GM21360 (cell line): ENCODE measurements around the gene KLF8.
"Not testable (repeated sequence)": the region's sequence is repeated elsewhere in the genome, so short reads cannot be mapped to it uniquely, and the experiment has no call there.

Experiments used
- ATAC-seq: cut with Tn5 transposase; IDR thresholded peaks from one replicate; pipeline ENCODE4 v1.9.1; 2021; ENCODE audit warnings: mild to moderate bottlenecking, moderate library complexity; ENCODE audit not compliant: unreplicated experiment

Gene KLF8

GRCh38 chrX:56232221-56233082 lies at the start of gene KLF8:
Gene KLF8, plus strand, starts transcription at chrX:56232356. Its CDS starts 979 bp downstream, at chrX:56233335.
- peak; percentile 73 for ATAC-seq

DNA sequence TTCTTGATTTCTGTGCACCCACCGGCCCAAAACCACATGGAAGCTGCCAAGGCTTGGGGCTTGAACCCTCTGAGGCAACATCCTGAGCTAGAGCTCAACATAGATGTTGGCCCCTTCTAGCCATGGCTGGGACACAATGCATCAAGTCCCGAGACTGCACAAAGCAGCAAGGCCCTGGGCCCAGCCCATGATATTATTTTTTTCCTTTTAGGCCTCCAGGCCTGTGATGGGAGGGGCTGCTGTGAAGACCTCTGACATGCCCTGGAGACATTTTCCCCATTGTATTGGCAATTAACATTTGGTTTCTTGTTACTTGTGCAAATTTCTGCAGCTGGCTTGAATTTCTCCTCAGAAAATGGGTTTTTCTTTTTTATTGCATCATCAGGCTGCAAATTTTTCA lies 25.2 kb upstream of the KLF8 start:
- not testable (repeated sequence) for ATAC-seq

DNA sequence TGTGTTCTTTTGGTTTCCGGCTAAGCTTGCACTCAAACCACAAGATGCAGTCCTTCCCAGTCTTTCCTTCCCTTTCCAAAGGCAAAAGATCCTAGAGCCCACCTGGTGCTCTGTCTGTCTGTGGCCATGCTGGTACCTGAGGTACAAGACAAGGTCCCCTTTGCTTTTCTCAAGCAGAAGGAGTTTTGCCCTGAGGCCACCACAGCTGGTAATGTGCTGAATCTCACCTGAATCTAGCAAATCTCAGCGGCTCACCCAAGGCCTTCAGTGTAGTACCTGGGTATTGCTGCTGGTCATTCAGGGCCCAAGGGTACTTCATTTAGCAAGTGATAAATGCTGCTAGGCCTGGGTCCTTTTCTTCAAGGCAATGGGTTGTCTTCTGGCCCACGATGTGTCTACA lies 20.5 kb upstream of the KLF8 start:
- no peak for ATAC-seq

- no peak for ATAC-seq
These were observed 15.8 kb upstream of the KLF8 start for GRCh38 chrX:56216332-56216731.

- ATAC-seq = no peak
These were observed 12.5 kb upstream of the KLF8 start for GRCh38 chrX:56219700-56220099.

GRCh38 chrX:56221101-56221500 lies 11.1 kb upstream of the KLF8 start:
- no peak for ATAC-seq

DNA sequence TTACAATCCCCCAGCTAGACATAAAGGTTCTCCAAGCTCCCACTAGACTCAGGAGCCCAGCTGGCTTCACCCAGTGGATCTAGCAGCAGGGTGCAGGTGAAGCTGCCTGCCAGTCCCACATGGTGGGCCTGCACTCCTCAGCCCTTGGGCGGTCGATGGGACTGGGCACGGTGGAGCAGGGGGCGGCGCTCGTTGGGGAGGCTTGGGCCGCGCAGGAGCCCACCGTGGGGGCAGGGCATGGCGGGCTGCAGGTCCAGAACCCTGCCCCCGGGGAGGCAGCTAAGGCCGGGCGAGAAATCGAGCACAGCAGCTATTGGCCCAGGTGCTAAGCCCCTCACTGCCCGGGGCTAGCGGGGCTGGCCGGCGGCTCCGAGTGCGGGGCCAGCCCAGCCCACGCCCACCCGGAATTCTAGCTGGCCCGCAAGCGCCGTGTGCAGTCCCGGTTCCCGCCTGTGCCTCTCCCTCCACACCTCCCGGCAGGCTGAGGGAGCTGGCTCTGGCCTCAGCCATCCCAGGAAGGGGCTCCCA lies 9.6 kb upstream of the KLF8 start:
- no peak for ATAC-seq

DNA sequence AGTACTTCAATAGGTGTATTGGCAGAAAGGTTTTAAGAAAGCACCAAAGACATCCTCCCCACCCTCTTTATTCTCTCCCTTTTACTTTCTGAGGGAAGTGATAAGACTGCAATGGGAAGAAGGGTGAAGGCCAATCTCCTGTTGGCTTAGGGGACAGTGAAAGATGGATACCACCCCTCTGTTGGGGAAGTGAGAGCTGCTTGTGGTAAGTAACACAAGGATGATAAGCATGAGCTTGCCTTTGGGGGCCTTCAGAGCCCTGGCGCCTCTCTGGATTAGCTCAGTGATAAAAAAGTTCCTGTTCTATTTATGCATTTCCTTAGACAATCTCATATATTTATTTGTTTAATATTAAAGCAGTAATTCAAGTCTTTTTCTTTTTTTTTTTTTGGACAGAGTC lies 5.2 kb upstream of the KLF8 start:
- ATAC-seq = no peak

DNA sequence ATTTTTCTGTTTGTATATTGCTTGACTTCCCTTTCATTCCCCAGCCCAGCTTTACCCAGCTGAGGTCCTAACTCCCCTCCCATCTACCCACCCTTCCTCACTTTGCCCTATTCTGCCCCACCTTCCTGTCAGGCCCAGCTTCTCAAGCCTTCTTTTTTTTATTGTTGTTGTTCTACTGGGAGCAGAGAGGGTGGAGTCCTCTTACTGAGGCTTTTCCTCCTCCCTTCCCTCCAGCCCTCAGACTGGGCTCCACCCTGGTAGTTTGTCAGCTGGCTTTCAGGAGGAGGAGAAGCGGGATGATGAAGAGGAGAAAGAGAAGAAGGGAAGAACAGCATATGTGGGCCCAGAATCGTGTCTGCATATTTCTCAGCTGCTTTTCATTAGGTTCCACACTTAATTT lies 3.2 kb upstream of the KLF8 start:
- no peak for ATAC-seq

- ATAC-seq = no peak
These were observed 542 bp upstream of the KLF8 start for GRCh38 chrX:56231537-56232090.

GRCh38 chrX:56233100-56233499 lies 944 bp downstream of the KLF8 start:
- ATAC-seq = no peak

GRCh38 chrX:56233682-56234081 lies 1.5 kb downstream of the KLF8 start:
- ATAC-seq = peak; percentile 84

DNA sequence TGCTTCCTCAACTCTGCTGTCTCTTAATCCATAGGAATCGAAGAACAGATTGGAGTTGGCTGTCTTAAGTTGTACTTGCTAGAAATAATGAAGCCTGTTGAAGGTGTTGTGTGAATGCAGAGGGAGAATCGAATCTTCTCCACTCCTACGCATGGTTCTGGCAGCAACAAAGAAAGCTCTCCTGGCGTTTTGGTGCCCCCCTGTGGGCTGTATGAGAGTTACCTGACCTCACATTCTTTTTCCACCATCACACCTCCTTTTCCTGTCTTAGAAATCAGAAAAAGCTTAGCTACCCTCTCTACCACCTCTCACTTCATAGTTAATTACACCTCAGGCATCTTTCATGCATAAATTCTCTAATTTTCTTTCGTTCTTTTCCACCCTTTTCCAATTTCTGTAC lies 16.3 kb downstream of the KLF8 start:
- ATAC-seq = peak; percentile 88

GRCh38 chrX:56253832-56254703 lies 21.9 kb downstream of the KLF8 start:
- ATAC-seq = no peak

- ATAC-seq = peak; percentile 93
These were observed 36.7 kb downstream of the KLF8 start for GRCh38 chrX:56268888-56269287.

- ATAC-seq = no peak
These were observed 46.5 kb downstream of the KLF8 start for GRCh38 chrX:56278692-56279091.

DNA sequence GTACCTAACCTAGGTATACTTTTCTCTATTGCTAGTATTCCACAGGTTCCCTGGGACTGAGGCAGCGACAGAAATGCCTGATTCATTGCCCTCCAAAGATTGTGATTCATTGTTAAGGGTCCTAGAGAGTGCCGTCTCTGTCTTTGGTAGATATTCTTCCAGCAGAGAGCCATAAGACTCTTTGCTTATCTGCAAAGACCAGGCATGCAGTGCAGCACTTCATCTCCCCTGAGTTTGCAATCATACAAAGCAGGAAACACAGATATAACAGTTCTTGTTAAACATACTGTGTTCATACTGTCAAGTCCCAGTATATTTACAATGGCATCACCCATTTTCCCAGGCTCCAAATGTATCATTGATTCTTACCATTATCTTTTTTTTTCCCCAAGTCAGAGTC lies 47.7 kb downstream of the KLF8 start:
- ATAC-seq = no peak

DNA sequence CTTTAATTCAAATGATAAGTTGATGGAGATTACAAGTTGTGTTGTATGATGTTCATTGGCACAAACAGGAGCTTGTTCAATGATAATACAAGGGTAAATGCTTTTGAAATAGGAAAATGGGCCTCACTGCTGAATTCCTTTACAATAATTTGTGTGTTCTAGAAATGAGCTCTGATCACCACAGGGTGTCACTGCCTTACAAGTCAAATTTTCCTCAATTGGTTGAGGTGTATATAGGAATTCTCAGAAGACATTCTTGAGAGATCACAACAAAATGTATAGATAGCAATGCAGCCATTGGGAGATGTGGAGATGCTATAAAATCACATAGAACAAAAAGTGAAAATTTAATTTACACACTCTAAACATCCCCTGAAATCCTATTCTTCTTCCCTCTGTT lies 49.6 kb downstream of the KLF8 start:
- ATAC-seq = no peak

DNA sequence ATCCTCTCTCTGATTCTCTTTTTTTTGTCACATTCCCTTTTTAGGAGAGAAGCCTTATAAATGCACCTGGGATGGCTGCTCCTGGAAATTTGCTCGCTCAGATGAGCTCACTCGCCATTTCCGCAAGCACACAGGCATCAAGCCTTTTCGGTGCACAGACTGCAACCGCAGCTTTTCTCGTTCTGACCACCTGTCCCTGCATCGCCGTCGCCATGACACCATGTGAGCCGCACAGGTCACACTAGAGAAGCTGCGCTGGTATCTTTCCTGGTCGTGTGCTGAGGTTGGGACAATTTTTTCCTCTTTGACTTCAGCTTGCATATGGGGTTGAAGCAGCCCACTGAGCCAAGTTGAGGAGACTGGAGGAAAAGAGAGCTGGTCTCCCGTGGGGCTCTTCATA lies 52.1 kb downstream of the KLF8 start:
- ATAC-seq = no peak

DNA sequence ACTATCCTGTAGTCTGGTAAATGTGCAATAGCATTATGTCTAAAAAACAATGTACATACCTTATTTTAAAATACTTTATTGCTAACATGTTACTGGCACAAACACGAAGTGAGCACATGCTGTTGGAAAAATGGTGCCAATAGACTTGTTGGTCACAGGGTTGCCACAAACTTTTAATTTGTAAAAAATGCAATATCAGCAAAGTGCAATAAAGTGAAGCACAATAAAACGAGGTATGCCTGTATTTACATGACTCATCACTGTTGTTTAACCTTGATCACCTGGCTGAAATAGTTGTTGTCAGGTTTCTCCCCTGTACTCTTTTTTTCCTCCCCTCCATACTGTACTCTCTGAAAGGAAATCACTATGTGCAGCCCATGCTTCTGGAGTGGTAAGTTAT lies 56.5 kb downstream of the KLF8 start:
- ATAC-seq = no peak

- no peak for ATAC-seq
These were observed 57.3 kb downstream of the KLF8 start for GRCh38 chrX:56289449-56289848.
